Neural progenitor cell (in vitro differentiated cells): ENCODE results near the gene ADM2. TPM values are rescaled to one million over a fixed set of nuclear protein-coding genes. Genes with fewer than 3 reads are reported as not detected.

ENCODE experiments used
- DNase-seq: peaks from one replicate; pipeline ENCODE4 v3.0.0-alpha.2; 2016; ENCODE audit warnings: low spot score
- H2AFZ ChIP-seq: fragments of 200-600 bp; sonication (generic); replicated peaks from 2 replicates; pipeline ENCODE4 v1.6.1; 2016; ENCODE audit warnings: antibody characterized with exemption
- H3F3A ChIP-seq: fragments of 200-600 bp; sonication (generic); 2 replicates; pipeline ENCODE4 v1.6.1; 2016; ENCODE audit warnings: antibody characterized with exemption, low read depth
- H3K27ac ChIP-seq: fragments of 200-600 bp; sonication (generic); 2 replicates; pipeline ENCODE4 v1.5.1; 2016; ENCODE audit warnings: mild to moderate bottlenecking
- H3K27me3 ChIP-seq: fragments of 200-600 bp; sonication (generic); 2 replicates; pipeline ENCODE4 v1.6.1; 2016; ENCODE audit warnings: mild to moderate bottlenecking, moderate library complexity
- H3K36me3 ChIP-seq: fragments of 200-600 bp; sonication (generic); 2 replicates; pipeline ENCODE4 v1.5.1; 2016
- H3K4me1 ChIP-seq: fragments of 200-600 bp; sonication (generic); 2 replicates; pipeline ENCODE4 v1.6.1; 2016; ENCODE audit warnings: mixed run types
- H3K4me2 ChIP-seq: fragments of 200-600 bp; sonication (generic); 2 replicates; pipeline ENCODE4 v1.6.1; 2016
- H3K4me3 ChIP-seq: fragments of 200-600 bp; sonication (generic); 2 replicates; pipeline ENCODE4 v1.5.1; 2016
- H3K79me2 ChIP-seq: fragments of 200-600 bp; sonication (generic); 2 replicates; pipeline ENCODE4 v1.6.1; 2016; ENCODE audit warnings: low read depth
- H3K9ac ChIP-seq: fragments of 200-600 bp; sonication (generic); 2 replicates; pipeline ENCODE4 v1.6.1; 2016
- H3K9me3 ChIP-seq: fragments of 200-600 bp; sonication (generic); 2 replicates; pipeline ENCODE4 v1.5.1; 2016; ENCODE audit warnings: low read depth
- H4K20me1 ChIP-seq: fragments of 200-600 bp; sonication (generic); 2 replicates; pipeline ENCODE4 v1.6.1; 2016; ENCODE audit warnings: low read depth
- H3K27ac Mint-ChIP-seq: 3 replicates; pipeline ENCODE4 v1.8.0; 2021; ENCODE audit warnings: mixed read lengths
- H3K27me3 Mint-ChIP-seq: 2 replicates; pipeline ENCODE4 v1.8.0; 2022; ENCODE audit warnings: low read depth, mild to moderate bottlenecking, inconsistent platforms, moderate library complexity, mixed read lengths; ENCODE audit not compliant: insufficient read depth
- H3K36me3 Mint-ChIP-seq: 3 replicates; pipeline ENCODE4 v1.8.0; 2021; ENCODE audit warnings: mixed read lengths
- H3K4me1 Mint-ChIP-seq: 3 replicates; pipeline ENCODE4 v1.8.0; 2021; ENCODE audit warnings: mixed read lengths
- H3K4me3 Mint-ChIP-seq: 3 replicates; pipeline ENCODE4 v1.8.0; 2021; ENCODE audit warnings: mild to moderate bottlenecking, moderate library complexity, mixed read lengths
- H3K9me3 Mint-ChIP-seq: 3 replicates; pipeline ENCODE4 v1.8.0; 2020; ENCODE audit warnings: mixed read lengths
- EZH2 ChIP-seq: fragments of 200-600 bp; sonication (generic); IDR thresholded peaks from 2 replicates; pipeline ENCODE4 v1.6.1; 2017; ENCODE audit warnings: antibody characterized with exemption, mild to moderate bottlenecking, moderate library complexity
- EZH2phosphoT487 ChIP-seq: fragments of 200-600 bp; sonication (generic); IDR thresholded peaks from 2 replicates; pipeline ENCODE4 v1.6.1; 2017; ENCODE audit warnings: antibody characterized with exemption
- total RNA-seq: library from RNA; depleted of rRNA; stranded (reverse); fragments of >200 nt; gene quantifications from 2 replicates; pipeline ENCODE4 v1.2.3, GENCODE V29; 2015; ENCODE audit warnings: low replicate concordance
- TF ChIP-seq, protein P1 (sequence below): fragments of 200-600 bp; sonication (generic); IDR thresholded peaks from 2 replicates; pipeline ENCODE4 v1.5.1; 2017; ENCODE audit warnings: antibody characterized with exemption, mild to moderate bottlenecking

The ADM2 gene
- total RNA-seq, 1 donor from 2014 or later = 0.13 TPM

DNA sequence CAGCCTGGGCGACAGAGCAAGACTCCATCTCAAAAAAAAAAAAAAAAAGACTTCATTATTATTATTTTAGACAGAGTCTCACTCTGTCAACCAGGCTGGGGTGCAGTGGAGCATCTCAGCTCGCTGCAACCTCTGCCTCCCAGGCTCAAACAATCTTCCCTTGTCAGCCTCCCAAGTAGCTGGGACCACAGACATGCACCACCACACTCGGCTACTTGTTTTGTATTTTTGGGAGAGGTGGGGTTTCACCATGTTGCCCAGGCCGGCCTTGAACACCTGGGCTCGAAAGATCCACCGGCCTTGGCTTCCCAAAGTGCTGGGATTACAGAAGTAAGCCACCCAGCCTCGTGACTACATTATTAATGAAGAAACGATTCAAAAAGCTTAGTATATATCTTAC is 53.8 kb downstream of the ADM2 start:
- Histone ChIP-seq H3K9me3 (no peaks in the 10 kb centered on the region), H4K20me1 (peaks cover 11% of the 10 kb centered on the region), H3K9ac (no peak overlapping the region), H3K4me3 (no peak overlapping the region), H3K4me1 (peaks cover 17% of the 10 kb centered on the region), H3F3A (peaks cover 21% of the 10 kb centered on the region), H3K36me3 (no peaks in the 10 kb centered on the region), H3K27ac (no peak overlapping the region), H3K27me3 (peaks cover 42% of the 10 kb centered on the region), H3K4me2 (no peak overlapping the region), H3K79me2 (no peaks in the 10 kb centered on the region), H2AFZ (no peak overlapping the region)
- Mint-ChIP-seq H3K36me3 (no peaks in the 10 kb centered on the region), H3K4me1 (peaks cover 27% of the 10 kb centered on the region), H3K4me3 (no peak overlapping the region), H3K27ac (no peak overlapping the region), H3K27me3 (peaks cover 33% of the 10 kb centered on the region), H3K9me3 (peaks cover 2% of the 10 kb centered on the region)
- TF ChIP-seq, protein P1, sequence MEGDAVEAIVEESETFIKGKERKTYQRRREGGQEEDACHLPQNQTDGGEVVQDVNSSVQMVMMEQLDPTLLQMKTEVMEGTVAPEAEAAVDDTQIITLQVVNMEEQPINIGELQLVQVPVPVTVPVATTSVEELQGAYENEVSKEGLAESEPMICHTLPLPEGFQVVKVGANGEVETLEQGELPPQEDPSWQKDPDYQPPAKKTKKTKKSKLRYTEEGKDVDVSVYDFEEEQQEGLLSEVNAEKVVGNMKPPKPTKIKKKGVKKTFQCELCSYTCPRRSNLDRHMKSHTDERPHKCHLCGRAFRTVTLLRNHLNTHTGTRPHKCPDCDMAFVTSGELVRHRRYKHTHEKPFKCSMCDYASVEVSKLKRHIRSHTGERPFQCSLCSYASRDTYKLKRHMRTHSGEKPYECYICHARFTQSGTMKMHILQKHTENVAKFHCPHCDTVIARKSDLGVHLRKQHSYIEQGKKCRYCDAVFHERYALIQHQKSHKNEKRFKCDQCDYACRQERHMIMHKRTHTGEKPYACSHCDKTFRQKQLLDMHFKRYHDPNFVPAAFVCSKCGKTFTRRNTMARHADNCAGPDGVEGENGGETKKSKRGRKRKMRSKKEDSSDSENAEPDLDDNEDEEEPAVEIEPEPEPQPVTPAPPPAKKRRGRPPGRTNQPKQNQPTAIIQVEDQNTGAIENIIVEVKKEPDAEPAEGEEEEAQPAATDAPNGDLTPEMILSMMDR = no peak
- TF ChIP-seq EZH2 = no peak
- TF ChIP-seq EZH2phosphoT487 = no peak
- DNase-seq = no peak

Other genes starting within 250 kb of the ADM2 start
- gene TUBGCP6, start 236.5 kb upstream of the ADM2 start, total RNA-seq = 16.9 and 44.6 TPM in 2 replicates
- gene HDAC10, start 230.3 kb upstream of the ADM2 start, total RNA-seq = 5.4 and 27.6 TPM in 2 replicates
- gene MAPK12, start 219.9 kb upstream of the ADM2 start, total RNA-seq = 18.7 and 28.4 TPM in 2 replicates
- 0.37 TPM in 1 of 2 replicates, not detected in the other for gene MAPK11, start 211.2 kb upstream of the ADM2 start, total RNA-seq
- gene PLXNB2, start 173.9 kb upstream of the ADM2 start, total RNA-seq = 32.4 and 94.1 TPM in 2 replicates
- gene DENND6B, start 154.5 kb upstream of the ADM2 start, total RNA-seq = 1.0 and 7.8 TPM in 2 replicates
- 32.6 and 65.5 TPM in 2 replicates for gene PPP6R2, start 138.2 kb upstream of the ADM2 start, total RNA-seq
- gene SBF1, start 6.5 kb upstream of the ADM2 start, total RNA-seq = 25.8 and 65.8 TPM in 2 replicates
- gene MIOX, start 5.3 kb downstream of the ADM2 start, total RNA-seq = not detected in 2 replicates
- 7.1 and 38.2 TPM in 2 replicates for gene LMF2, start 26.2 kb downstream of the ADM2 start, total RNA-seq
- 41.2 and 64.4 TPM in 2 replicates for gene NCAPH2, start 26.7 kb downstream of the ADM2 start, total RNA-seq
- gene SCO2, start 44.1 kb downstream of the ADM2 start, total RNA-seq = 1.1 TPM in 1 of 2 replicates, not detected in the other
- gene TYMP, start 48.5 kb downstream of the ADM2 start, total RNA-seq = 0.81 TPM in 1 of 2 replicates, not detected in the other
- gene KLHDC7B, start 64.4 kb downstream of the ADM2 start, total RNA-seq = not detected in 2 replicates
- 2.8 TPM in 1 of 2 replicates, not detected in the other for gene SYCE3, start 81.4 kb downstream of the ADM2 start, total RNA-seq
- 33.9 and 49.6 TPM in 2 replicates for gene CPT1B, start 96.9 kb downstream of the ADM2 start, total RNA-seq
- 67.4 and 93.9 TPM in 2 replicates for gene CHKB, start 101.3 kb downstream of the ADM2 start, total RNA-seq
- 0.74 TPM in 1 of 2 replicates, not detected in the other for gene MAPK8IP2, start 119.2 kb downstream of the ADM2 start, total RNA-seq
- gene ARSA, start 146.6 kb downstream of the ADM2 start, total RNA-seq = 4.2 and 18.4 TPM in 2 replicates
- 0.65 and 3.6 TPM in 2 replicates for gene SHANK3, start 191.3 kb downstream of the ADM2 start, total RNA-seq